GM06990 (cell line): ENCODE measurements around the gene ITCH.

Source experiments
- DNase-seq: peaks from one replicate; pipeline ENCODE4 v3.0.0-alpha.2; 2011; ENCODE audit not compliant: insufficient read length; ENCODE audit errors: extremely low read depth
- H3K27me3 ChIP-seq: replicated peaks from 2 replicates; pipeline ENCODE4 v1.6.0; 2011; ENCODE audit warnings: low read length; ENCODE audit not compliant: control insufficient read depth, insufficient read depth
- H3K36me3 ChIP-seq: 2 replicates; pipeline ENCODE4 v1.5.1; 2011; ENCODE audit warnings: low read length; ENCODE audit not compliant: control insufficient read depth, insufficient read depth
- H3K4me3 ChIP-seq: replicated peaks from 2 replicates; pipeline ENCODE4 v1.5.1; 2011; ENCODE audit warnings: low read depth, mild to moderate bottlenecking, control low read depth, low read length
- CTCF ChIP-seq: IDR thresholded peaks from 2 replicates; pipeline ENCODE4 v1.5.1; 2011; ENCODE audit warnings: low read length, control low read depth, mild to moderate bottlenecking, inconsistent platforms; ENCODE audit not compliant: insufficient read depth, poor library complexity, severe bottlenecking

Gene ITCH

GRCh38 chr20:34385464-34385863, 22.4 kb downstream of the ITCH start:
- H3K27me3 ChIP-seq = no peaks in the 10 kb centered on the region
- H3K4me3 ChIP-seq = no peak overlapping the region
- no peak for TF ChIP-seq CTCF
- no peaks in the 10 kb centered on the region for H3K36me3 ChIP-seq
- no peak for DNase-seq

GRCh38 chr20:34388000-34388399, 24.9 kb downstream of the ITCH start:
- H3K27me3 ChIP-seq = no peaks in the 10 kb centered on the region
- no peak overlapping the region for H3K4me3 ChIP-seq
- H3K36me3 ChIP-seq = peaks cover 1% of the 10 kb centered on the region; the same call in 1 of the 2 replicates
- no peak for DNase-seq
- TF ChIP-seq CTCF = no peak

- Histone ChIP-seq H3K36me3 (peaks cover 2% of the 10 kb centered on the region; the same call in 1 of the 2 replicates), H3K4me3 (no peak overlapping the region), H3K27me3 (no peaks in the 10 kb centered on the region)
- TF ChIP-seq CTCF = no peak
- DNase-seq = no peak
Measured at GRCh38 chr20:34388678-34389077, 25.6 kb downstream of the ITCH start.

- Histone ChIP-seq H3K27me3 (no peaks in the 10 kb centered on the region), H3K4me3 (no peak overlapping the region), H3K36me3 (peaks cover 2% of the 10 kb centered on the region; the same call in 1 of the 2 replicates)
- no peak for DNase-seq
- TF ChIP-seq CTCF = no peak
Measured at GRCh38 chr20:34389206-34389953, 26.3 kb downstream of the ITCH start.

- H3K4me3 ChIP-seq = no peak overlapping the region
Measured at GRCh38 chr20:34389954-34390555, 27.0 kb downstream of the ITCH start.

More at GRCh38 chr20:34389954-34390555, 27.0 kb downstream of the ITCH start:
- DNase-seq = no peak
- TF ChIP-seq CTCF = no peak
- H3K36me3 ChIP-seq = peaks cover 2% of the 10 kb centered on the region; the same call in 1 of the 2 replicates
- H3K27me3 ChIP-seq = no peaks in the 10 kb centered on the region
